ENCODE results near the gene ERC2.

GRCh38 chr3:56324473-56324872 lies 143.8 kb downstream of the ERC2 start:
- TF ChIP-seq CTCF (conservative IDR thresholded peaks at IDR 0.05; ENCODE audit: low read length), result no peak
- TF ChIP-seq EZH2phosphoT487 (IDR thresholded peaks at IDR 0.05; ENCODE audit: borderline replicate concordance), result no peak
